IMR-90 (cell line): Measurements from ENCODE around the gene CFAP300. TPM values are rescaled to one million over a fixed set of nuclear protein-coding genes. Genes with fewer than 3 reads are reported as not detected.
A peak's percentile ranks its signal among the peaks of the same experiment; 100 is the strongest.

Experiments
- ATAC-seq: fragments of 200-7000 bp; cut with Tn5 transposase; 2 replicates; pipeline ENCODE4 v1.9.1; 2020; ENCODE audit warnings: low read depth, mild to moderate bottlenecking, moderate library complexity
- BruUV-seq: library from RNA; stranded (reverse); fragments of 400-500 nt; replicated peaks from 2 replicates; lab custom pipeline; 2021; lab: Mats Ljungman, UMichigan
- CTCF ChIA-PET: fragments of 300-600 bp; formaldehyde crosslinking; extraction: SDS; loops from one replicate; lab custom pipeline; 2021; ENCODE audit warnings: antibody characterized with exemption; lab: Yijun Ruan, JAX
- POLR2A ChIA-PET: fragments of 300-600 bp; sonication (Branson Sonifier 250); formaldehyde crosslinking; loops from one replicate; lab custom pipeline; 2022; ENCODE audit warnings: antibody characterized with exemption; ENCODE audit not compliant: unreplicated experiment; lab: Charles Lee
- DNase-seq: peaks from one replicate; pipeline ENCODE4 v3.0.0; 2013
- H2AFZ ChIP-seq: replicated peaks from 2 replicates; pipeline ENCODE3; 2013; ENCODE audit warnings: low read length, mild to moderate bottlenecking; ENCODE audit not compliant: poor library complexity
- H2AK5ac ChIP-seq: 2 replicates; pipeline ENCODE4 v1.6.1; 2013; ENCODE audit warnings: low read depth, low read length, inconsistent platforms
- H2AK9ac ChIP-seq: replicated peaks from 2 replicates; pipeline ENCODE3; 2013; ENCODE audit warnings: mild to moderate bottlenecking, low read depth, low read length, moderate library complexity; ENCODE audit not compliant: poor library complexity
- H2BK120ac ChIP-seq: 2 replicates; pipeline ENCODE4 v1.6.1; 2013; ENCODE audit warnings: low read depth, low read length, inconsistent platforms
- H2BK15ac ChIP-seq: 3 replicates; pipeline ENCODE4 v1.6.1; 2013; ENCODE audit warnings: low read depth, low read length, inconsistent platforms
- H2BK20ac ChIP-seq: 2 replicates; pipeline ENCODE4 v1.6.1; 2013; ENCODE audit warnings: low read depth, mild to moderate bottlenecking, inconsistent platforms, low read length, moderate library complexity
- H2BK5ac ChIP-seq: 2 replicates; pipeline ENCODE4 v1.6.1; 2013; ENCODE audit warnings: mild to moderate bottlenecking, low read depth, low read length, inconsistent platforms; ENCODE audit not compliant: poor library complexity, severe bottlenecking
- H3K14ac ChIP-seq: replicated peaks from 2 replicates; pipeline ENCODE4 v1.6.1; 2013; ENCODE audit warnings: low read depth, low read length, inconsistent platforms
- H3K18ac ChIP-seq: 2 replicates; pipeline ENCODE4 v1.6.1; 2013; ENCODE audit warnings: low read depth, low read length, control low read depth
- H3K23ac ChIP-seq: 2 replicates; pipeline ENCODE4 v1.6.1; 2013; ENCODE audit warnings: low read depth, low read length, inconsistent platforms
- H3K27ac ChIP-seq: 2 replicates; pipeline ENCODE4 v1.5.1; 2013; ENCODE audit warnings: mild to moderate bottlenecking, control low read depth, low read length; ENCODE audit not compliant: insufficient read depth
- H3K27me3 ChIP-seq: 2 replicates; pipeline ENCODE4 v1.6.1; 2013; ENCODE audit warnings: low read length; ENCODE audit not compliant: control insufficient read depth, insufficient read depth
- H3K36me3 ChIP-seq: 2 replicates; pipeline ENCODE4 v1.6.1; 2013; ENCODE audit warnings: low read length, mixed read lengths; ENCODE audit not compliant: control insufficient read depth, insufficient read depth
- H3K4ac ChIP-seq: 2 replicates; pipeline ENCODE4 v1.6.1; 2013; ENCODE audit warnings: low read depth, low read length, inconsistent platforms
- H3K4me1 ChIP-seq: 2 replicates; pipeline ENCODE4 v1.6.1; 2013; ENCODE audit warnings: low read length, mixed read lengths; ENCODE audit not compliant: control insufficient read depth, insufficient read depth
- H3K4me2 ChIP-seq: 2 replicates; pipeline ENCODE4 v1.6.1; 2013; ENCODE audit warnings: low read depth, mild to moderate bottlenecking, control low read depth, low read length, moderate library complexity
- H3K4me3 ChIP-seq: 2 replicates; pipeline ENCODE4 v1.5.1; 2013; ENCODE audit warnings: low read depth, mild to moderate bottlenecking, control low read depth, low read length, moderate library complexity; ENCODE audit not compliant: insufficient read depth
- H3K56ac ChIP-seq: 2 replicates; pipeline ENCODE4 v1.6.1; 2013; ENCODE audit warnings: low read length, inconsistent platforms; ENCODE audit not compliant: insufficient read depth; ENCODE audit errors: extremely low read depth
- H3K79me1 ChIP-seq, 2 experiments: 2 replicates each; pipeline ENCODE4 v1.6.1; 2013; ENCODE audit warnings: low read length in 2 of 2, inconsistent platforms in 1 of 2, low read depth in 1 of 2
- H3K9ac ChIP-seq: 2 replicates; pipeline ENCODE4 v1.6.1; 2013; ENCODE audit warnings: low read depth, low read length, control low read depth
- H3K9me1 ChIP-seq: 2 replicates; pipeline ENCODE4 v1.6.1; 2013; ENCODE audit warnings: low read length, inconsistent platforms; ENCODE audit not compliant: insufficient read depth
- H3K9me3 ChIP-seq: 2 replicates; pipeline ENCODE4 v1.6.1; 2013; ENCODE audit warnings: low read length; ENCODE audit not compliant: control insufficient read depth, insufficient read depth
- H4K20me1 ChIP-seq: 2 replicates; pipeline ENCODE4 v1.6.1; 2013; ENCODE audit warnings: low read length, inconsistent platforms; ENCODE audit not compliant: insufficient read depth
- H4K5ac ChIP-seq: 2 replicates; pipeline ENCODE4 v1.6.1; 2013; ENCODE audit warnings: mild to moderate bottlenecking, low read depth, low read length, control low read depth
- H4K8ac ChIP-seq, 2 experiments: 2 replicates each; pipeline ENCODE4 v1.6.1; 2013; ENCODE audit warnings: low read depth in 2 of 2, low read length in 2 of 2, control low read depth in 1 of 2, inconsistent platforms in 1 of 2
- H4K91ac ChIP-seq: 2 replicates; pipeline ENCODE4 v1.6.1; 2013; ENCODE audit warnings: low read depth, low read length, inconsistent platforms; ENCODE audit not compliant: insufficient read depth
- CHD1 ChIP-seq: IDR thresholded peaks from 2 replicates; pipeline ENCODE4 v1.6.1; 2012; ENCODE audit warnings: low read depth, low read length, improper control_type of control experiment
- NFE2L2 ChIP-seq: fragments of 150-350 bp; IDR thresholded peaks from 2 replicates; pipeline ENCODE4 v1.6.1; 2016; ENCODE audit warnings: low read depth, mild to moderate bottlenecking, low read length
- POLR2A ChIP-seq: IDR thresholded peaks from 2 replicates; pipeline ENCODE4 v1.6.1; 2012; ENCODE audit warnings: mild to moderate bottlenecking, low read depth, low read length
- SMC3 ChIP-seq: fragments of 150-350 bp; IDR thresholded peaks from 2 replicates; pipeline ENCODE4 v1.6.1; 2016; ENCODE audit warnings: low read depth, mild to moderate bottlenecking, antibody characterized with exemption, low read length, moderate library complexity
- WGBS, 2 experiments: methylation state at CpG; one replicate each; pipeline versions ENCODE4 v1.1.5 to v1.1.7; 2013; ENCODE audit warnings: missing lambda C conversion rate in 2 of 2; ENCODE audit not compliant: insufficient read length in 1 of 2; ENCODE audit errors: extremely low coverage in 2 of 2; 5-methylcytosine and 5-hydroxymethylcytosine counted together
- dilution Hi-C: fragments of 300-500 bp; cut with HindIII; formaldehyde crosslinking; loops from one replicate; pipeline ENCODE4 v1.14.3; 2018; ENCODE audit warnings: low sequenced_read_pairs; ENCODE audit not compliant: unreplicated experiment
- in situ Hi-C: fragments of 300-500 bp; cut with MboI; formaldehyde crosslinking; loops from 3 replicates; pipeline ENCODE4 v1.14.3; 2019; ENCODE audit warnings: low sequenced_read_pairs, inconsistent platforms, mixed read lengths
- intact Hi-C: fragments of 100-400 bp; cut with micrococcal nuclease; formaldehyde crosslinking; loops from 2 replicates; pipeline ENCODE4 v1.10.0; 2022
- polyA plus RNA-seq, 3 experiments: library from polyadenylated mRNA; depleted of rRNA; stranded (reverse); fragments of >200 nt; gene quantifications; 2 replicates each; pipeline ENCODE4 v1.2.3, GENCODE V29; 2012; ENCODE audit warnings: low replicate concordance in 1 of 3
- total RNA-seq: library from RNA; depleted of rRNA; stranded (reverse); fragments of >200 nt; gene quantifications from 2 replicates; pipeline ENCODE4 v1.2.3, GENCODE V29; 2012

The CFAP300 gene
- total and polyA plus RNA-seq, 2 of the 4 experiments (the other 2 are of a cell fraction), result 0.90 to 1.8 TPM

- Histone ChIP-seq H2AK5ac (no peak overlapping the region; the same call in 1 of the 2 replicates), H3K18ac (peak overlapping the region; percentile 96), H2AK9ac (peak overlapping the region; percentile 95), H2BK20ac (no peak overlapping the region), H2BK120ac (peak overlapping the region; percentile 63; the same call in 1 of the 2 replicates), H3K9ac (peak overlapping the region; percentile 96), H3K4me1 (peaks cover 9% of the 10 kb centered on the region), H2BK5ac (peak overlapping the region; percentile 97), H3K36me3 (peaks cover 5% of the 10 kb centered on the region), H4K91ac (peak overlapping the region; percentile 80; the same call in 1 of the 2 replicates), H2BK15ac (no peak overlapping the region), H2AFZ (peak overlapping the region; percentile 86), H4K20me1 (peaks cover 7% of the 10 kb centered on the region; the same call in 1 of the 2 replicates), H4K5ac (peak overlapping the region; percentile 96), H4K8ac (peak overlapping the region; percentile 55 to 89), H3K27me3 (no peaks in the 10 kb centered on the region), H3K27ac (peak overlapping the region; percentile 100), H3K9me3 (no peaks in the 10 kb centered on the region), H3K4me2 (no peak overlapping the region), H3K79me1 (peaks cover 0 to 21% of the 10 kb centered on the region in 2 experiments; a peak in 2 of 4 replicates), H3K23ac (0 out of 2 replicates have a peak overlapping the region, but pooled peaks have one; percentile 91), H3K14ac (peak overlapping the region; percentile 91), H3K9me1 (no peaks in the 10 kb centered on the region; the same call in 1 of the 2 replicates), H3K56ac (peak overlapping the region; percentile 96), H3K4ac (peak overlapping the region; percentile 95), H3K4me3 (peak overlapping the region; percentile 89)
- ATAC-seq, result peak; percentile 0; the same call in 1 of the 2 replicates
- TF ChIP-seq POLR2A (no peak; the same call in 1 of the 2 replicates), NFE2L2 (no peak), SMC3 (no peak), CHD1 (no peak)
- in situ Hi-C loops (no loop called here), intact Hi-C loops (loop anchor here (2.0 to 5.0 kb wide), 5 partner anchors 62 to 248 kb away; partner anchors contain the start of gene BIRC2), dilution Hi-C loops (no loop called here)
- ChIA-PET CTCF (no interaction called here), POLR2A (interaction anchor here (0.6 to 0.8 kb wide), 2 partner anchors 13 to 116 kb away, joined by 3 to 4 read pairs; no protein-coding TSS in a partner anchor)
- 0% methylated on average over 9 of the region's 31 CpGs; no CpG with 5 or more reads in 1 of the 2 experiments for WGBS, 2 experiments
- BruUV-seq, result no TSS peak
- no peak for DNase-seq
Measured at GRCh38 chr11:102110761-102111010, 63.4 kb downstream of the CFAP300 start.
